ENCODE data around the gene CBX8. TPM values are rescaled to one million over a fixed set of nuclear protein-coding genes. Genes with fewer than 3 reads are reported as not detected.

CBX8 gene
- total and polyA plus RNA-seq, 2 of the 13 experiments (the other 11 are each of a cell fraction or from before 2014, with no cell fraction given), result 0.34 to 12.6 TPM

- TF ChIP-seq ZNF318 (CRISPR knock-in tag; IDR thresholded peaks at IDR 0.05) (peak; percentile 48; the same call in 1 of the 2 replicates), GATAD1 (CRISPR knock-in tag; IDR thresholded peaks at IDR 0.05) (peak; percentile 56; the same call in 1 of the 2 replicates), MNT (IDR thresholded peaks at IDR 0.05) (peak; percentile 53), IKZF5 (CRISPR knock-in tag; IDR thresholded peaks at IDR 0.05) (peak; percentile 46; the same call in 1 of the 2 replicates), ZNF782 (CRISPR knock-in tag; IDR thresholded peaks at IDR 0.05; ENCODE audit: borderline replicate concordance) (no peak), SRY (CRISPR knock-in tag; IDR thresholded peaks at IDR 0.05) (peak; percentile 51; the same call in 1 of the 2 replicates), PBX2 (CRISPR knock-in tag; IDR thresholded peaks at IDR 0.05) (no peak), ZNF816 (CRISPR knock-in tag; IDR thresholded peaks at IDR 0.05; ENCODE audit: borderline replicate concordance) (no peak; the same call in 1 of the 2 replicates), ERF (CRISPR knock-in tag; IDR thresholded peaks at IDR 0.05) (peak; percentile 65), ZNF562 (CRISPR knock-in tag; IDR thresholded peaks at IDR 0.05; ENCODE audit: borderline replicate concordance) (no peak), SP4 (CRISPR knock-in tag; IDR thresholded peaks at IDR 0.05) (no peak), ZBTB3 (CRISPR knock-in tag; IDR thresholded peaks at IDR 0.05; ENCODE audit: borderline replicate concordance, low read depth) (no peak), CHCHD3 (CRISPR knock-in tag; IDR thresholded peaks at IDR 0.05) (no peak), BCL3 (CRISPR knock-in tag; IDR thresholded peaks at IDR 0.05) (peak; percentile 83; the same call in 1 of the 2 replicates), NFATC3 (CRISPR knock-in tag; IDR thresholded peaks at IDR 0.05) (no peak)
These were observed 21.3 kb upstream of the CBX8 start (continued) for GRCh38 chr17:79818026-79818758.

All from HepG2 (cell line).